Colonic mucosa (tissue), 4 donors: ENCODE results near the gene DAB2IP. TPM values are rescaled to one million over a fixed set of nuclear protein-coding genes. Genes with fewer than 3 reads are reported as not detected.

Experiments used
- DNase-seq: peaks from one replicate; pipeline ENCODE4 v3.0.0-alpha.2; 2020
- H3K27ac ChIP-seq: fragments of 200-600 bp; one replicate; pipeline ENCODE4 v1.8.0; 2021
- H3K27me3 ChIP-seq: fragments of 200-600 bp; one replicate; pipeline ENCODE4 v1.8.0; 2021
- H3K36me3 ChIP-seq: fragments of 200-600 bp; one replicate; pipeline ENCODE4 v1.8.0; 2021
- H3K4me1 ChIP-seq: fragments of 200-600 bp; one replicate; pipeline ENCODE4 v1.8.0; 2021; ENCODE audit warnings: mild to moderate bottlenecking
- H3K4me3 ChIP-seq: fragments of 200-600 bp; one replicate; pipeline ENCODE4 v1.8.0; 2021
- H3K9ac ChIP-seq, 2 donors: one replicate each; pipeline ENCODE4 v1.7.0; 2013; ENCODE audit warnings: control low read depth in 2 of 2, low read depth in 2 of 2, low read length in 2 of 2
- H3K9me3 ChIP-seq: fragments of 200-600 bp; one replicate; pipeline ENCODE4 v1.8.0; 2021
- intact Hi-C: fragments of 100-400 bp; cut with DNase I; formaldehyde crosslinking; loops from one replicate; pipeline ENCODE4 v1.14.1; 2022
- total RNA-seq, 2 donors: library from RNA; stranded (reverse); fragmentation: NEBNext Ultra II Directional in 1 of 2; extraction: Animal tissue kit (Norgen Biotek cat#: 25700) in 1 of 2; gene quantifications; one replicate each; pipeline ENCODE4 v1.2.1, GENCODE V29; 2021
- TF ChIP-seq, protein P1 (sequence below): fragments of 200-600 bp; IDR thresholded peaks from one replicate; pipeline ENCODE4 v1.8.0; 2022; ENCODE audit warnings: antibody characterized with exemption, mild to moderate bottlenecking
- donor health status: healthy.
- donor health status: DM: no; HTN: no; CAD: no.
- donor health status: DM: no; HTN: no; CAD: no.

DAB2IP gene
- total RNA-seq, 2 donors from 2014 or later, result 126 to 130 TPM

DNA sequence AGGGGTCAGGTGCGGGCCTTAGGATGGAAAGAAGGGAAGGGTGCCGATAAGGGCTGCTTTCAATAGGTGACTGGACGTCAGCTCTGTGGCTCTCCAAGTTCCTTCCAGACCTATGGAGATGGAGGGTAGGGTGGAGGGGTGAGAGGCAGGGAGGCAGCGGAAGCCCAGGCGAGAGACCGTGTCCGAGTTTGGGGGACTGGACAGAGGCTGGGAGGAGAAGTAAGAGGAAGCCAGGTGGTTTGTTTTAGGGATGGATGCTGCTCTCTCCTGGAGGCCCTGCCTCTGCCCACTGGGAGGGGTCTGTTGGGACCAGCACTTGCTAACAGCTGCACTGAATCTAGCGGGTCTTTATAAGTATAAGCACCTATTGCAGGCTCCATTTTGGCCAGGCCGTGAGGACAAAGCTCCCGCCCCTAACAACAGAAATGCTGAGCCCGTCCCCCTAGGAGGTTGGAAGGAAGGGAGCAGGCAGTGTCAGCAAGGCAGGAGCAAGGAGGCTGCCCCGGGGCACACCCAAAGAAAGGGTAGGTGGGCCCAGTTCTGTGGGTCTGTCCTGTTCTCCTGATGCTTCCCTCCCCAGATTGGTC lies 167.5 kb downstream of the DAB2IP start:
- no peak for DNase-seq
- Histone ChIP-seq H3K9ac (no peak overlapping the region), H3K4me3 (no peak overlapping the region), H3K27me3 (no peaks in the 10 kb centered on the region), H3K4me1 (no peaks in the 10 kb centered on the region), H3K9me3 (no peaks in the 10 kb centered on the region), H3K27ac (no peak overlapping the region), H3K36me3 (no peaks in the 10 kb centered on the region)
- intact Hi-C loops, result no loop called here
- TF ChIP-seq, protein P1, sequence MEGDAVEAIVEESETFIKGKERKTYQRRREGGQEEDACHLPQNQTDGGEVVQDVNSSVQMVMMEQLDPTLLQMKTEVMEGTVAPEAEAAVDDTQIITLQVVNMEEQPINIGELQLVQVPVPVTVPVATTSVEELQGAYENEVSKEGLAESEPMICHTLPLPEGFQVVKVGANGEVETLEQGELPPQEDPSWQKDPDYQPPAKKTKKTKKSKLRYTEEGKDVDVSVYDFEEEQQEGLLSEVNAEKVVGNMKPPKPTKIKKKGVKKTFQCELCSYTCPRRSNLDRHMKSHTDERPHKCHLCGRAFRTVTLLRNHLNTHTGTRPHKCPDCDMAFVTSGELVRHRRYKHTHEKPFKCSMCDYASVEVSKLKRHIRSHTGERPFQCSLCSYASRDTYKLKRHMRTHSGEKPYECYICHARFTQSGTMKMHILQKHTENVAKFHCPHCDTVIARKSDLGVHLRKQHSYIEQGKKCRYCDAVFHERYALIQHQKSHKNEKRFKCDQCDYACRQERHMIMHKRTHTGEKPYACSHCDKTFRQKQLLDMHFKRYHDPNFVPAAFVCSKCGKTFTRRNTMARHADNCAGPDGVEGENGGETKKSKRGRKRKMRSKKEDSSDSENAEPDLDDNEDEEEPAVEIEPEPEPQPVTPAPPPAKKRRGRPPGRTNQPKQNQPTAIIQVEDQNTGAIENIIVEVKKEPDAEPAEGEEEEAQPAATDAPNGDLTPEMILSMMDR, result no peak

DNA sequence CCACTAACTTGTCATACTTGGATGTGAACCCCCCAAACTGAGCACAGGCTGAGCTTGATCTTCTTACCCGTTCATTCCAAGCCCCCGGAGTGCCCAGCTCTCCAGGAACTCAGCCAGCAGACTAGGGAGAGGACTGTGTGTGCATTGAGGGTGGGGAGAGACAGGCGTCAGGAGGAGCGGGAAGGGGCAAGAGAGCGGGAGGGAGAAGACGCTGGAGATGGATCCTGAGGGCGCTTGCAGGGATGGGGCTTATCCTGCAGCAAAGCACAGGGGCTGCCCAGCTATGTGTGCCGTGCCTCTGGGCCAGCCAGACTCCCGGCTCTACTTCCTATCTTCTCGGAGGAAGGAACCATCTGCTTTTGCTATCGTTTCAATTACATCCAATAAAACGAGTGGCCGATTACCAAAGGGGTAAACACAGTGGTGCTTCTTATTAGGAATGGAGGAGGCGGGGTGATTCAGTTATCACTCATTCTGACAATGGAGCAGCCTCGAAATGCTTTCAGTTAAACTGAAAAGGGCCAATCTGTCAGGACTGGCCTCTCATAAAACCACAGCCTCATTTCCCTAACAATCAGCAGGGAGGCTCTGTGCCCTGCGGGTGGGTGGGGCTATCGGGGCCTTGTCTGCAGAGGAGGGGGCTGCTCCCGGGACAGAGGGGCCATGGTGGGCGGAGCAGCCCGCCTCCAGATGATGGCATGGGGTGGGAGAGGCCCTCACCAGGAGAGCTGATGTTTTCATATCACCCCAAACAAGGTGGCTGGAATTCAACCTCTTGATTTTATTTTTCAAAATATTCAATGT lies 168.2 kb downstream of the DAB2IP start:
- no peak overlapping the region for H3K27ac ChIP-seq
- no peaks in the 10 kb centered on the region for H3K27me3 ChIP-seq
- no peak overlapping the region for H3K9ac ChIP-seq
- H3K36me3 ChIP-seq, result no peaks in the 10 kb centered on the region
- TF ChIP-seq, protein P1, result no peak
- no peaks in the 10 kb centered on the region for H3K9me3 ChIP-seq
- no peak overlapping the region for H3K4me3 ChIP-seq
- no peak for DNase-seq
- no peaks in the 10 kb centered on the region for H3K4me1 ChIP-seq
- intact Hi-C loops, result no loop called here

DNA sequence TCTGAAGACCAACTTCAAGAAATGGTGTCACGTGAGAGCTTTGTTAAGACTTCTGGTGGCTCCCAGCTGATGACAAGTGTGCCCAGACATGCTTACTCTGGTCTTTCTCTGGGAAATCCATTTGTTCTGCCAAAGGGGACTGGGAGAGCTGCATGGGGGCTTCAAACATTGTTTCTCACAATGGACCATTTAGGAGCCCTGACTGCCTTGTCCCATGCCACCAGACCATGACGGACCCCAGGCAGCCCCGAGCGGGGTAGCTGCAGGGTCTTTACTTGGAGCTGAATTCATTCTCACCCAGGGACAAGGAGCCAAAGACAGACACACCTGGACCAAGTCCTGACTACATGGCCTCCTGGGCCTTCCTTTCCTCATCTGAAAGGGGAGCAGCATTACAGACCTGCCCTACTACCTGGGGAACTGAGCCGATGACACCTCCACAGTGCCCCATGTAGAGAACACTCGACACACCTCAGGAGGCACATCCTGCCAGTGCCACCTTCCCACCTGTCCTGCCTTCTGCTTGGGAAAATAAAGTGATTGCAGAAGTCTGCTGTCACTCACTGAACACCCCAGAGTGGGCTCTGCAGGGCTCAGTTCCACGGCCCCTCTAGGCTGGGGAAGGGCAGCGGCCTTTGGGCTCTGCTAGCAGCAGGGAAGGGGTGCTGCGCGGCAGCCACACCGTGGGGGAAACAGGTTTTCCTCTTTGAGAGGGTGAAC lies 169.0 kb downstream of the DAB2IP start:
- no peak overlapping the region for H3K4me3 ChIP-seq
- DNase-seq, result no peak
- no peak overlapping the region for H3K9ac ChIP-seq
- H3K4me1 ChIP-seq, result no peaks in the 10 kb centered on the region
- no peaks in the 10 kb centered on the region for H3K27me3 ChIP-seq
- intact Hi-C loops, result no loop called here
- H3K9me3 ChIP-seq, result no peaks in the 10 kb centered on the region
- TF ChIP-seq, protein P1, result no peak
- H3K27ac ChIP-seq, result no peak overlapping the region
- no peaks in the 10 kb centered on the region for H3K36me3 ChIP-seq

DNA sequence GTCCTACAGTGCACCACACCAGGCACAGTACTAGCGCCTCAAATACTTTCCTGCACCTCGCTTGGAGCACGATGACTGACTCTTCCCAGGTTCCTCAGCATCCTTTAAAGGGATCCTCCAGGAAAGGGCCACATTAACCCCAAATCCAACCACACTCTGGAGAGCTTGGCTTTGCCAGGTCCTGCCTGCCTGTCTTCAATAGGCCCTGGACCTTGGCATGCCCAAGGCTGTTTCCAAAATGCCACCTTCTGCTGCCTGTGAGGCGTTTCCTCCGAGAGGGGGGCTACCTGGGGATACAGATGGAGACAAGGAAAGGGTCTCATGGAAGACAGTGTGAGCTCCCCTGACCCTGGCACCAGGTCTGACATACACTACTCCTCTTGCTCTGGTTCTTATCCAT lies 169.9 kb downstream of the DAB2IP start:
- TF ChIP-seq, protein P1, result no peak
- intact Hi-C loops, result no loop called here
- Histone ChIP-seq H3K9me3 (no peaks in the 10 kb centered on the region), H3K9ac (no peak overlapping the region), H3K36me3 (no peaks in the 10 kb centered on the region), H3K4me3 (no peak overlapping the region), H3K27ac (no peak overlapping the region), H3K4me1 (no peaks in the 10 kb centered on the region), H3K27me3 (no peaks in the 10 kb centered on the region)
- DNase-seq, result no peak

DNA sequence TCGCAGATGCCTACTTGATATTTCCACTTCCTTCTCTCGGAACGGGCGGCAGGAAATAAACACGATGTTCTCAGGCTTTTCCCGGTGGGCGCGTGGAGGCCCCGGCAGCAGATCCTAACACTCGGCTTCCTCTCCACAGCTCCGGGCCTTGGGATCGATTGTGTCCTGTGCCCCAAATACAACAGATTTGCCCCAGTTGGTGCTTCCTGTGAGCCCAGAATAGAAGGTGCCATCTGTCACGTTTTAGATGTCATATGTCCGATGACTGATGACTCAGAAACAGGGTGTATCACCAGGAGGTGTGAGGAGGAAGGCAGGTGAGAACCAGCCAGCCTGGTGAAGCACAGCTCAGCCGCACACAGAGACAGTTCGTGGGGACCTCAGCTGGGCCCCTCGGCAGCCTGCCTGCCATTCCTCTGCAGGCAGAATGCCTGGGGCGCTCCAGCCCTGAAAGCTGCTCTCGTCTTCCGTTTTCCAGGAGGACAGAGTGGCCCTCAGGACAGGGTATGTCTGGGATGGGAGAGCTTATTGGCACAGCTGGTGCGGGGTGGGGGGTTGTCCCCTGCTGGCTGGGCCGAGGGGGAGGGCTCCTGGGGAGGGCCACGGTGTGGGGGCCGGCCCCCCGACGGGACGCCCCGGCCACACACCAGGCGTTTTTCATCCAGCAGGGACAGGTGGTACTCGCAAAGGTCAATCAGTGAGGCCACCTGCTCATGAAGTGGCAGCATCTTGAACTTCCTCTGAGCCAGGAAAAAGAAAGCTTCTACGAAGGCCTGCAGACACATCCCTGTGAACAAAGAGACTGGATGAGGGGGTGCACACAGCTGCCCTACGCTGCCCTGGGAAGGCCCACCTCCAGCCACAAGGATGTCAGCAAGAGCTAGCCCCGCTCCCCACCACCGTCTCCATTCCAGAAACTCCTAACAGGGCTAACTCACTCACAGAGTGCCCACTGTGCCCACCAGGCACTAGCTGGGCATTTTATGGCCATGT lies 171.0 kb downstream of the DAB2IP start:
- no peak overlapping the region for H3K27ac ChIP-seq
- TF ChIP-seq, protein P1, result no peak
- H3K4me1 ChIP-seq, result no peaks in the 10 kb centered on the region
- no peaks in the 10 kb centered on the region for H3K9me3 ChIP-seq
- intact Hi-C loops, result no loop called here
- no peak overlapping the region for H3K9ac ChIP-seq
- H3K4me3 ChIP-seq, result no peak overlapping the region
- H3K36me3 ChIP-seq, result no peaks in the 10 kb centered on the region
- DNase-seq, result no peak
- H3K27me3 ChIP-seq, result no peaks in the 10 kb centered on the region
